SK-N-SH treated with all-trans-retinoic acid at 6 μM for 48 hours (cell line): ENCODE data around the gene SULT2B1.

ENCODE experiments used
- ATAC-seq: fragments of 200-7000 bp; cut with Tn5 transposase; 3 replicates; pipeline ENCODE4 v1.9.1; 2020; ENCODE audit warnings: mild to moderate bottlenecking, moderate library complexity
- ARNTL ChIP-seq: fragments of 450-650 bp; formaldehyde crosslinking; IDR thresholded peaks from 2 replicates; pipeline ENCODE4 v1.5.0; 2020; ENCODE audit warnings: low read depth, mild to moderate bottlenecking, moderate library complexity, borderline replicate concordance
- CSDC2 ChIP-seq: fragments of 250-450 bp; sonication (Bioruptor Pico); IDR thresholded peaks from 2 replicates; pipeline ENCODE4 v1.5.0; 2020; ENCODE audit warnings: mild to moderate bottlenecking, moderate library complexity
- ESRRG ChIP-seq: fragments of 250-450 bp; sonication (Bioruptor Pico); IDR thresholded peaks from 2 replicates; pipeline ENCODE4 v1.6.1; 2021; ENCODE audit warnings: mild to moderate bottlenecking
- PPARA ChIP-seq: fragments of 250-450 bp; sonication (Bioruptor Pico); IDR thresholded peaks from 2 replicates; pipeline ENCODE4 v1.5.0; 2020; ENCODE audit warnings: mild to moderate bottlenecking, borderline replicate concordance
- RARB ChIP-seq: fragments of 250-450 bp; sonication (Bioruptor Pico); IDR thresholded peaks from 2 replicates; pipeline ENCODE4 v1.8.0; 2021; ENCODE audit warnings: mild to moderate bottlenecking, moderate library complexity
- SNAI2 ChIP-seq: fragments of 250-450 bp; sonication (Bioruptor Pico); IDR thresholded peaks from 2 replicates; pipeline ENCODE4 v1.5.0; 2020; ENCODE audit warnings: mild to moderate bottlenecking, moderate library complexity
- TCF4 ChIP-seq: fragments of 250-450 bp; sonication (Bioruptor Pico); IDR thresholded peaks from 2 replicates; pipeline ENCODE4 v1.8.0; 2021; ENCODE audit warnings: mild to moderate bottlenecking, moderate library complexity, borderline replicate concordance
- TOX ChIP-seq: fragments of 250-450 bp; sonication (Bioruptor Pico); IDR thresholded peaks from 2 replicates; pipeline ENCODE4 v1.8.0; 2021; ENCODE audit warnings: mild to moderate bottlenecking, moderate library complexity, borderline replicate concordance
- ZC3H10 ChIP-seq: fragments of 250-450 bp; sonication (Bioruptor Pico); IDR thresholded peaks from 2 replicates; pipeline ENCODE4 v1.5.1; 2021; ENCODE audit warnings: mild to moderate bottlenecking, moderate library complexity
- ZFP3 ChIP-seq: fragments of 250-450 bp; sonication (Bioruptor Pico); IDR thresholded peaks from 2 replicates; pipeline ENCODE4 v1.5.0; 2020; ENCODE audit warnings: mild to moderate bottlenecking, moderate library complexity
- ZFP30 ChIP-seq: fragments of 450-650 bp; formaldehyde crosslinking; IDR thresholded peaks from 2 replicates; pipeline ENCODE4 v1.5.0; 2022; ENCODE audit warnings: mild to moderate bottlenecking, moderate library complexity
- ZNF565 ChIP-seq: fragments of 450-650 bp; formaldehyde crosslinking; conservative IDR thresholded peaks from 2 replicates; pipeline ENCODE4 v1.5.0; 2020; ENCODE audit warnings: low read depth, mild to moderate bottlenecking, moderate library complexity
- ZNF70 ChIP-seq: fragments of 450-650 bp; formaldehyde crosslinking; IDR thresholded peaks from 2 replicates; pipeline ENCODE4 v1.5.0; 2020; ENCODE audit warnings: mild to moderate bottlenecking, moderate library complexity
- ZNF8 ChIP-seq: fragments of 450-650 bp; formaldehyde crosslinking; IDR thresholded peaks from 2 replicates; pipeline ENCODE4 v1.5.0; 2020; ENCODE audit warnings: mild to moderate bottlenecking, moderate library complexity
- TF ChIP-seq, protein P1 (sequence below): fragments of 250-450 bp; sonication (Bioruptor Pico); IDR thresholded peaks from 2 replicates; pipeline ENCODE4 v1.8.0; 2021; ENCODE audit warnings: low read depth, mild to moderate bottlenecking, moderate library complexity, borderline replicate concordance
- TF ChIP-seq, protein P2 (sequence below): fragments of 250-450 bp; sonication (Bioruptor Pico); IDR thresholded peaks from 2 replicates; pipeline ENCODE4 v1.8.0; 2020; ENCODE audit warnings: mild to moderate bottlenecking, moderate library complexity, borderline replicate concordance
- TF ChIP-seq, protein P3 (sequence below): fragments of 250-450 bp; sonication (Bioruptor Pico); IDR thresholded peaks from 2 replicates; pipeline ENCODE4 v1.5.1; 2021; ENCODE audit warnings: mild to moderate bottlenecking, moderate library complexity
- TF ChIP-seq, protein P4 (sequence below): fragments of 250-450 bp; sonication (Bioruptor Pico); IDR thresholded peaks from 2 replicates; pipeline ENCODE4 v1.5.0; 2020; ENCODE audit warnings: mild to moderate bottlenecking, moderate library complexity

The SULT2B1 gene

DNA sequence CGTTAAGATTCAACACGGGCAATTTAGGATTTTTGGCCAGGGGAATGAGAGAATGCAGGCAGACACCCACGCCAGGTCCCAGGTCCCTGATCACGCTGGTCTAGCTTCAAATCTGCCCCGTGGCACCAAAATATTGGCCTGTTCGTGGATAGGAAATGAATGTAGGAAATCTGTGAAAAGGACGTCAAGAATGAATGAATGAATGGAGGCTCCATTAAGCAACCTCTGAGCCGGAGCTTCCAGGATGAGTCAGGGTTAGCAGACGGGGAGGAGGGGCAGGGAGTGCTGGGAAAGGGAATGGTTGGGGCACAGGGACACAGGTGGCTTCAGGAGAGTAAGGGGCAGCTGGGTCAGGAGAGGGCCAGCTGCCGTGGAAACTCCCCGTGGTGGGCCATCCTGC, 4.2 kb downstream of the SULT2B1 start (continued):
- no peak for TF ChIP-seq ZFP30 (CRISPR knock-in tag)
- TF ChIP-seq, protein P1, sequence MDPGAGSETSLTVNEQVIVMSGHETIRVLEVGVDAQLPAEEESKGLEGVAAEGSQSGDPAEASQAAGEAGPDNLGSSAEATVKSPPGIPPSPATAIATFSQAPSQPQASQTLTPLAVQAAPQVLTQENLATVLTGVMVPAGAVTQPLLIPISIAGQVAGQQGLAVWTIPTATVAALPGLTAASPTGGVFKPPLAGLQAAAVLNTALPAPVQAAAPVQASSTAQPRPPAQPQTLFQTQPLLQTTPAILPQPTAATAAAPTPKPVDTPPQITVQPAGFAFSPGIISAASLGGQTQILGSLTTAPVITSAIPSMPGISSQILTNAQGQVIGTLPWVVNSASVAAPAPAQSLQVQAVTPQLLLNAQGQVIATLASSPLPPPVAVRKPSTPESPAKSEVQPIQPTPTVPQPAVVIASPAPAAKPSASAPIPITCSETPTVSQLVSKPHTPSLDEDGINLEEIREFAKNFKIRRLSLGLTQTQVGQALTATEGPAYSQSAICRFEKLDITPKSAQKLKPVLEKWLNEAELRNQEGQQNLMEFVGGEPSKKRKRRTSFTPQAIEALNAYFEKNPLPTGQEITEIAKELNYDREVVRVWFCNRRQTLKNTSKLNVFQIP (CRISPR knock-in tag) = no peak
- no peak for TF ChIP-seq ARNTL
- no peak for TF ChIP-seq RARB (CRISPR knock-in tag)
- TF ChIP-seq ESRRG (CRISPR knock-in tag) = no peak
- TF ChIP-seq ZNF70 (CRISPR knock-in tag) = no peak
- TF ChIP-seq, all 23 proteins: peak for 0

DNA sequence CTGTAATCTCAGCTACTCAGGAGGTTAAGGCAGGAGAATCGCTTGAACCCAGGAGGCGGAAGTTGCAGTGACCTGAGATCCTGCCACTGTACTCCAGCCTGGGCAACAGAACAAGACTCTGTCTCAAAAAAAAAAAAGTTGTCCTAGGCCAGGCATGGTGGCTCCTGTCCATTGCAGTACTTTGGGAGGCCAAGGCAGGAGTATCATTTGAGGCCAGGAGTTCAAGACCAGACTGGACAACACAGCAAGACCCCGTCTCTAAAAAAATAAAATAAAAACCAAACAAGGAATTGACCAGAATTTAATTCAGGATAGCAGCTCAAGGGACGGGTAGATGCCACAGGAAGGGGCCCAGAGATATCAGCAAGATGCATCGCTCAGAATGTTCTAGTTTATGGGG, 4.9 kb downstream of the SULT2B1 start:
- TF ChIP-seq, protein P2, sequence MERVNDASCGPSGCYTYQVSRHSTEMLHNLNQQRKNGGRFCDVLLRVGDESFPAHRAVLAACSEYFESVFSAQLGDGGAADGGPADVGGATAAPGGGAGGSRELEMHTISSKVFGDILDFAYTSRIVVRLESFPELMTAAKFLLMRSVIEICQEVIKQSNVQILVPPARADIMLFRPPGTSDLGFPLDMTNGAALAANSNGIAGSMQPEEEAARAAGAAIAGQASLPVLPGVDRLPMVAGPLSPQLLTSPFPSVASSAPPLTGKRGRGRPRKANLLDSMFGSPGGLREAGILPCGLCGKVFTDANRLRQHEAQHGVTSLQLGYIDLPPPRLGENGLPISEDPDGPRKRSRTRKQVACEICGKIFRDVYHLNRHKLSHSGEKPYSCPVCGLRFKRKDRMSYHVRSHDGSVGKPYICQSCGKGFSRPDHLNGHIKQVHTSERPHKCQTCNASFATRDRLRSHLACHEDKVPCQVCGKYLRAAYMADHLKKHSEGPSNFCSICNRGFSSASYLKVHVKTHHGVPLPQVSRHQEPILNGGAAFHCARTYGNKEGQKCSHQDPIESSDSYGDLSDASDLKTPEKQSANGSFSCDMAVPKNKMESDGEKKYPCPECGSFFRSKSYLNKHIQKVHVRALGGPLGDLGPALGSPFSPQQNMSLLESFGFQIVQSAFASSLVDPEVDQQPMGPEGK = no peak
- TF ChIP-seq, protein P3, sequence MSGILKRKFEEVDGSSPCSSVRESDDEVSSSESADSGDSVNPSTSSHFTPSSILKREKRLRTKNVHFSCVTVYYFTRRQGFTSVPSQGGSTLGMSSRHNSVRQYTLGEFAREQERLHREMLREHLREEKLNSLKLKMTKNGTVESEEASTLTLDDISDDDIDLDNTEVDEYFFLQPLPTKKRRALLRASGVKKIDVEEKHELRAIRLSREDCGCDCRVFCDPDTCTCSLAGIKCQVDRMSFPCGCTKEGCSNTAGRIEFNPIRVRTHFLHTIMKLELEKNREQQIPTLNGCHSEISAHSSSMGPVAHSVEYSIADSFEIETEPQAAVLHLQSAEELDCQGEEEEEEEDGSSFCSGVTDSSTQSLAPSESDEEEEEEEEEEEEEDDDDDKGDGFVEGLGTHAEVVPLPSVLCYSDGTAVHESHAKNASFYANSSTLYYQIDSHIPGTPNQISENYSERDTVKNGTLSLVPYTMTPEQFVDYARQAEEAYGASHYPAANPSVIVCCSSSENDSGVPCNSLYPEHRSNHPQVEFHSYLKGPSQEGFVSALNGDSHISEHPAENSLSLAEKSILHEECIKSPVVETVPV (CRISPR knock-in tag) = no peak
- TF ChIP-seq, protein P4, sequence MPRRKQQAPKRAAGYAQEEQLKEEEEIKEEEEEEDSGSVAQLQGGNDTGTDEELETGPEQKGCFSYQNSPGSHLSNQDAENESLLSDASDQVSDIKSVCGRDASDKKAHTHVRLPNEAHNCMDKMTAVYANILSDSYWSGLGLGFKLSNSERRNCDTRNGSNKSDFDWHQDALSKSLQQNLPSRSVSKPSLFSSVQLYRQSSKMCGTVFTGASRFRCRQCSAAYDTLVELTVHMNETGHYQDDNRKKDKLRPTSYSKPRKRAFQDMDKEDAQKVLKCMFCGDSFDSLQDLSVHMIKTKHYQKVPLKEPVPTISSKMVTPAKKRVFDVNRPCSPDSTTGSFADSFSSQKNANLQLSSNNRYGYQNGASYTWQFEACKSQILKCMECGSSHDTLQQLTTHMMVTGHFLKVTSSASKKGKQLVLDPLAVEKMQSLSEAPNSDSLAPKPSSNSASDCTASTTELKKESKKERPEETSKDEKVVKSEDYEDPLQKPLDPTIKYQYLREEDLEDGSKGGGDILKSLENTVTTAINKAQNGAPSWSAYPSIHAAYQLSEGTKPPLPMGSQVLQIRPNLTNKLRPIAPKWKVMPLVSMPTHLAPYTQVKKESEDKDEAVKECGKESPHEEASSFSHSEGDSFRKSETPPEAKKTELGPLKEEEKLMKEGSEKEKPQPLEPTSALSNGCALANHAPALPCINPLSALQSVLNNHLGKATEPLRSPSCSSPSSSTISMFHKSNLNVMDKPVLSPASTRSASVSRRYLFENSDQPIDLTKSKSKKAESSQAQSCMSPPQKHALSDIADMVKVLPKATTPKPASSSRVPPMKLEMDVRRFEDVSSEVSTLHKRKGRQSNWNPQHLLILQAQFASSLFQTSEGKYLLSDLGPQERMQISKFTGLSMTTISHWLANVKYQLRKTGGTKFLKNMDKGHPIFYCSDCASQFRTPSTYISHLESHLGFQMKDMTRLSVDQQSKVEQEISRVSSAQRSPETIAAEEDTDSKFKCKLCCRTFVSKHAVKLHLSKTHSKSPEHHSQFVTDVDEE = no peak
- TF ChIP-seq ZC3H10 (CRISPR knock-in tag) (no peak), ZNF8 (CRISPR knock-in tag) (no peak), ZFP30 (CRISPR knock-in tag) (no peak), CSDC2 (CRISPR knock-in tag) (no peak), ESRRG (CRISPR knock-in tag) (no peak), ZNF565 (no peak), ZFP3 (CRISPR knock-in tag) (no peak), RARB (CRISPR knock-in tag) (no peak), TOX (CRISPR knock-in tag) (no peak), SNAI2 (CRISPR knock-in tag) (no peak), PPARA (CRISPR knock-in tag) (no peak), TCF4 (CRISPR knock-in tag) (no peak)
- no peak for ATAC-seq

DNA sequence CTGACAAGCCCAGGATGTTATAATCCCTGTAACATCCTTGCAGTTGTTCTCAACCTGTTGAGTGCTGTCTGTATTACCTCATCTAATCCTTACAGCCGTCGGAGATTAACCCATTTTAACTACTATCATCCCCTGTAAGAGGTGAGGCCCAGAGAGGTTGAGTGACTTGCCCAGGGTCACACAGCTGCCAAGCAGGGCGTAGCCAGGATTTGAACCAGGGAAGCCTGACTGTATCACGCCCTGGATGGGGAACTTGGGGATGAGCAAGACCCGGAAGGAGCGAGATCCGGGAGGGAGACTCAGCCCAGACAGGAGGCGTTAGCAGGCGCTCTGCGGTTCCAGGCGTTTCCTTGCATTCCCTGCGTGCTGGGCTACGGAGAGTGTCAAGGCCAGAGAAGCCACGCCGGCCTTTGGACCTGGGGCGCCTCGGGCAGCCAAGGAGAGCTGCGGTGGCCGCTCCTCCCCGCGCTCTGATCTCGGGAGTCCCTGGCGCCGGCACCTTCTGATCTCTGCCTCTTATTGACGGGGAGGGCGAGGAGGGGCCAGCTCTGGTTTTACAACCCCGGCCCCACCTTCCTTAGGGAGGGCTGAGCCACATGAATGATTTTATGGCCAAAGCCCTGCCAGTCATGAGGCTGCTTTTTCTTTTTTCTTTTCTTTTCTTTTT, 6.2 kb downstream of the SULT2B1 start:
- no peak for ATAC-seq
- TF ChIP-seq ESRRG (CRISPR knock-in tag) (no peak), PPARA (CRISPR knock-in tag) (no peak)
- TF ChIP-seq, protein P2 = no peak

DNA sequence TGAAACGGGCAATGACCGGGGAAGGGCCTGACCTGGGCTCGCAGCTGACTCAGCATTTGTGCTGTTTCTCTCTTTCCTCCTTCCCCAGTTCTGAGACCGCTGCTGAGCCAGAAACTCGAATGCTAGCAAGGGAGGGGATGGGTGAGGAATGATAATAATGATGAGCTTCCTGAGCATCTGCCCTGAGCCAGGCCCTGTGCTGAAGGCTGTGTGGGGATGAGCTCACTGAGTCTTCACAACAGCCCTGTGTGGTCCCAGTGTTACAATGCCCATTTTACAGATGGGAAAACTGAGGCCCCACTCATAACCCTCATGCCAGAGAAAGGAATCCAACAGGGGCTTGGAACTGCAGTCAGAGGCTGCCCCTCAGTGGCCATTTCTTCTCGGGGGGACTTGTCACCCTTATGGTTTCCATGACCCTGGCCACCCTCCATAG, 8.1 kb downstream of the SULT2B1 start:
- no peak for ATAC-seq

More for the DNA sequence above, 8.1 kb downstream of the SULT2B1 start:
- TF ChIP-seq ESRRG (CRISPR knock-in tag) (no peak), CSDC2 (CRISPR knock-in tag) (no peak), TCF4 (CRISPR knock-in tag) (no peak)
